HG03575 (cell line): ENCODE results near the gene PON2.
A peak's percentile ranks its signal among the peaks of the same experiment; 100 is the strongest.
"Not testable (repeated sequence)": the region's sequence is repeated elsewhere in the genome, so short reads cannot be mapped to it uniquely, and the experiment has no call there.

Source experiments
- ATAC-seq: cut with Tn5 transposase; IDR thresholded peaks from one replicate; pipeline ENCODE4 v1.9.1; 2021; ENCODE audit not compliant: unreplicated experiment, insufficient number of reproducible peaks, low FRiP score; ENCODE audit errors: extremely low read depth

Gene PON2

GRCh38 chr7:95434557-95435421 lies at the start of gene PON2:
Gene PON2 (minus strand): TSS chr7:95435028. CDS start chr7:95434951, 77 bp downstream.
- ATAC-seq, result peak; percentile 84

- ATAC-seq, result no peak
Measured at GRCh38 chr7:95482424-95482823, 47.6 kb upstream of the PON2 start.

DNA sequence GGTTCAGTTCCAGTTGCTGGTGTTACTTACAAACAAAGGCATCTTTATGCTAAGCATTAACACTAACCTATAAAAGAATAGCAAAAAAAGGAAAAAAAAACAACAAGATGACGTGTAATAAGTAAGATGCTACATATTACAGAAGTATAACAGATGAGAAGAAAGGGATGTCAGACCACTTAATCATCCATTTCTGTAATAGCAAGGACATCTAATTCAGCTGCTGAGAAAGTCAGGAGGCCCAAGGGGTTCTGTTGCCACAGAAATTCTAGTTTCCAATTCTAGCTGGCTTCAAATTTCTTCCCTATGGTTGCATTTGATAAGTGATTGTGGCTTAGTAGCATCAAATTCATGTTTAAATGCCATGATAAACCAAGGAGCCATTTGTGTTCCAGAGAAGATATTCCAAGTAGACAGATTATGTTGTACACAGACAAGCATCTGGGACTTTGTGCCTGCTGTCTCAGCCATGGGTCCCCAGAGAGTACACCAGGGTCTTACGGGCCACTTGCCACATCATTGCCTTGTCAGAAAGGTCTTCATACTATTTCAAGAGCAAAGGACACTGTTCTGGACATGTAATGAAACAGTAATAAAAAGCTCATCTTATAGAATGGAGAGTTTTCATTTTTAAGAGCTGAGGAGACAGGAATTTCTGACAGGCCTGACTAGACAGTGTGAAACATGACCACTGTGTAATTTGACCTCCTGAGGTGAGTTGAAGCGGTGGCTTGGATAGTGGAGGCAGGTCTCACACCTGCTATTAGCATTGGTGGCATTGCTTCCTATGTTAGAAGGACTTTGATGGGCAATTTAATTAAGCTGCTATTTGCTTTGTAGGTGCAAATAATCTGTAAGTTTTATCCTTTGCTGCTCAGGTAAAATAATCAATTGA lies 46.7 kb upstream of the PON2 start:
- ATAC-seq, result no peak

DNA sequence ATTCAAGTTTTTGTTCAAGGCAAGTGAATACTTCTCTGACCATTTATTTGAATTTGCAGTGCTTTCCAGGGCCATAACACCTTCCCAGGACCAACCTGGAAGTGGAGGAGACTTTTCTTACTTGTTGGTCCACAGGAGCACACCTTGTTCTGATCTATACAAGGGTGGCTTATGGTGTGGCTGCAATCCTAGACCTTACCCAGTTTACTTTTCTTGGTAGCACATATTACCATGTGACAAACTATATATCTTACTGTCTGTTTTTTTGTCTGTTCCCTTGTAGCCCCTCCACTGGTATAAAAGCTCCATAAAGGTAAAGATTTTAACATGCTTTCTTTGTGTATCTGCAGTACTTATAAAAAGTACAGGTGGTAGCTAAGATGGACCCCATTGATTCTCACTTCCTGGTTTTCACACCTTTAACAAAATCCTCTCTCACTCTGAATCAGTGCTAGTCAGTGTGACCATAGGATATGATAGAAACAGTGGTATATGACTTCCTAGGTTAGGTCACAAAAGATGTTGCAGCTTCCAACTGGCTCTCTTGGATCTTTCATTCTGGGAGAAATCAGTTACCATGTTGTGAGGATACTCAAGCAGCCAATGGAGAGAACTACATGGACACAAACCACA lies 45.3 kb upstream of the PON2 start:
- peak; percentile 55 for ATAC-seq

- no peak for ATAC-seq
Measured at GRCh38 chr7:95478272-95479037, 43.6 kb upstream of the PON2 start.

DNA sequence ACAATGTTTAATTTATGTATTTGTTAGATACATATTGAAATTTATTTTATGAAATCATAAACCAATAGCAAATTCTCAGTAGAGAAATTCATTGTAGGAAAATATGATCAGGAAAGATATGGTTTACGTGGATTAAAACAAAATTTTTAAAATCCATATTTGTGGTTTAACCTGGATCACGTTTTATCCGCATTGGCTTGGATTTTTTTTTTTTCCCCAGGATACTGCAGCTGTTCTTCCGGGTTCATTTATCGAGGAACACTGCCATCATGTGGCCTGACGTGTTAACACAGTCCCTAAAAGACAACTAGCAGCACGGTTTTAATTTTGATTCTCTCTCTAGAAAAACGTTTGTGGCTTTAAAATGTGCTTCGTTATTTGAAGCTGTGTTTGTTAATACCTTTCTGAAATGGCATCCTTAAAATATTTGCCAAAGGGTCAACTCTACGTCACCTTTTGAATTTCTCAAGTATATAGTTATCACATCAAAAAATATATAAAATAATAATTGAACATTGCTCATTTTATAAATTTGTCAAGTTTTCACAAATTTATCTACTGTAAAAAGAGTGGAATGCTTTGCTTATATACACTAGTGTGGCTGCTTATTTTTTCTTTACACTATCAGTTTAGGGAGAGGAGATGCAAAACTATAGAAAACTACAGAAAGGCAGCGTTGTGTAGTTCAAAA lies 42.2 kb upstream of the PON2 start:
- no peak for ATAC-seq

- no peak for ATAC-seq
Measured at GRCh38 chr7:95476072-95476847, 41.4 kb upstream of the PON2 start.

- ATAC-seq, result no peak
Measured at GRCh38 chr7:95473276-95473985, 38.6 kb upstream of the PON2 start.

- ATAC-seq, result no peak
Measured at GRCh38 chr7:95472581-95473161, 37.8 kb upstream of the PON2 start.

- ATAC-seq, result no peak
Measured at GRCh38 chr7:95471071-95471470, 36.2 kb upstream of the PON2 start.

GRCh38 chr7:95470452-95470851 lies 35.6 kb upstream of the PON2 start:
- ATAC-seq, result peak; percentile 98

DNA sequence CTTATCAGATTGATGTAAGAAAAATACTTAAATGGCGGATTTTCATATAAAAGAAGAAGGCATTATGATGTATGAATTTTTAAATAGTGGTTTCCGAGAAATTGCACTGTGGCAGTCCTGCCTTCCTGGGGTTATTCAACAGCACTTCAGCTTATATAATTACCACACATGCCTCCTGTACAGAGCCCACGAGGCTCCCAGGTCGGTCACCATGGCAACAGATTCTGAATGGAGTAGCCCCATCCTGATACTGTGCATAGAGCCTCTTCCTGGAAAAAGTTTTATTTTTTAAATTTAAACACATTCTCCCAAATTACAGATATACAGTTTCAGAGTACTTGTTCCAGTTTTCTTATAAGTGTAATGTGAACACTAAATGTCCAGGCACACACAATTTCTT lies 35.0 kb upstream of the PON2 start:
- no peak for ATAC-seq

DNA sequence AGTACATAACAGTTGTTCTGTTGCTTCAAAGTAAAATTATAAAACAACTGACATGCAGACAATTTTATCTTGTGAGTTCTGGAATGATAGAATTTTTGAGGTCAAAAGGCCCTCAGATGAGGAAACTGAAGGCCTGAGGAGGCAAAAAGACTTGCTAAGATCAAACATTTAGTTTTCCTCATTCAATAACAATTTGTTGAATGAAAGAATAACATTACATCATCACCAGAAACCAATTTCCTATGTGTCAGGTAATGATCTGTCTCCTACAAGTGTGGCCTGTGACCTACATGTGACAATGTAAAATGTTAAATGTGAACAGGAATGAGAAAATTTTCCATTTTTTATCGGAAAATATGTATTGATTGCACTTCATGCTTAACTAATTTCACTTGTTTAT lies 34.4 kb upstream of the PON2 start:
- ATAC-seq, result no peak

DNA sequence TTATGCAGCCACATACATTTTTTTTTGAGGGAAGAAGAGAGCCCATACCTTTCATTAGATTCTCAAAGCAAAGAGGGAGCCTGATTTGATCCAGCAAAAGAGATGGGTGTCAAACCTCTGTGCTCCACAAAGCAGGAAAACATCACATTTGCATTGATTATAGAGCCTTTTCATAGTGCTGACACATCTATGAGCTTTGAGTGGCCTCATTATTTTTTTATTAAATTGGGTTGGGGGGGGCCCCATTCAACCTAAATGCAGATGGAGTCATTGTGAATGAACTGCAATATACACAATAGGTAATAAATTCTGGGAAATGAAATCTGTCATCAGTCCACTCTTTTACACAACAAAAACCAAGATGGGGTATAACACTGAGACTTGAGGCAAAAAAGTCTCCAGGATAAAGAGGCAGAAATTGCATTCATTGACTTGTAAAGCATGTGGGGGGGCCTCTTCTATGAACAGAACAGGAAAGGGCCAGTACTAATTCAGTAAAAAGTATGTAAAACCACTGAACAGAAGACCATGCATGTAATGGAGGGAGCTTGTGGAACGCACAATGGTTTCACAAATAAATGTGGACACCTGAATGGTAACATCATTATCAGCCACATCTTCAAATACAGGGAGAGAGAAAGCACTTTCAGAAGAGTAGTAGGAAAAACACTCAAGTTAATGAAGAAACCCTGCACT lies 33.2 kb upstream of the PON2 start:
- no peak for ATAC-seq

- ATAC-seq, result not testable (repeated sequence)
Measured at GRCh38 chr7:95460653-95461052, 25.8 kb upstream of the PON2 start.

GRCh38 chr7:95457947-95458346 lies 23.1 kb upstream of the PON2 start:
- no peak for ATAC-seq
